H1 (cell line): ENCODE results near the gene MYO16. TPM values are rescaled to one million over a fixed set of nuclear protein-coding genes. Genes with fewer than 3 reads are reported as not detected.

Experiments used
- ASH2L ChIP-seq: fragments of 200-600, 300-600 bp; sonication (generic); IDR thresholded peaks from one replicate; pipeline ENCODE4 v1.7.1; 2017; ENCODE audit warnings: low read length
- ATF3 ChIP-seq: IDR thresholded peaks from 2 replicates; pipeline ENCODE4 v1.6.1; 2011; ENCODE audit warnings: low read depth, mild to moderate bottlenecking, low read length; ENCODE audit not compliant: insufficient read depth
- EP300 ChIP-seq, 2 experiments: IDR thresholded peaks; 1 replicate in 1 of 2; 2 replicates in 1 of 2; pipeline ENCODE4 v1.6.1; 2011 to 2012; ENCODE audit warnings: low read depth in 2 of 2, low read length in 2 of 2, mild to moderate bottlenecking in 2 of 2, borderline replicate concordance in 1 of 2, inconsistent platforms in 1 of 2, moderate library complexity in 1 of 2
- FOSL1 ChIP-seq: IDR thresholded peaks from 2 replicates; pipeline ENCODE4 v1.6.1; 2011; ENCODE audit warnings: mild to moderate bottlenecking, low read depth, low read length, moderate library complexity; ENCODE audit not compliant: insufficient read depth
- RXRA ChIP-seq: IDR thresholded peaks from 2 replicates; pipeline ENCODE4 v1.6.1; 2011; ENCODE audit warnings: low read depth, mild to moderate bottlenecking, low read length, moderate library complexity; ENCODE audit not compliant: insufficient read depth
- SIRT6 ChIP-seq: IDR thresholded peaks from one replicate; pipeline ENCODE4 v1.7.1; 2012; ENCODE audit warnings: low read length, inconsistent platforms
- TAF7 ChIP-seq: optimal IDR thresholded peaks from 2 replicates; pipeline ENCODE3; 2011; ENCODE audit warnings: low read depth, mild to moderate bottlenecking, inconsistent platforms, low read length, moderate library complexity, borderline replicate concordance
- USF2 ChIP-seq: IDR thresholded peaks from 2 replicates; pipeline ENCODE4 v1.6.1; 2011; ENCODE audit warnings: low read length, improper control_type of control experiment
- polyA plus RNA-seq, 7 experiments: library from polyadenylated mRNA; depleted of rRNA in 3 of 7; stranded (reverse) in 5 of 7; unstranded in 2 of 7; fragments of >200 nt in 5 of 7; fragments of 200-250 nt in 2 of 7; gene quantifications; 1 replicate in 5 of 7; 2 replicates in 1 of 7; 4 replicates in 1 of 7; pipeline versions ENCODE4 v1.2.1 to v1.2.3, GENCODE V29; 2011 to 2013; ENCODE audit warnings: missing spikeins in 2 of 7, mixed read lengths in 2 of 7
- total RNA-seq: library from RNA; stranded (reverse); fragmentation: NEBNext Ultra II Directional; extraction: Animal tissue kit (Norgen Biotek cat#: 25700); gene quantifications from 2 replicates; pipeline ENCODE4 v1.2.1, GENCODE V29; 2021

MYO16 gene
- total and polyA plus RNA-seq, 2 of the 8 experiments (the other 6 are each of a cell fraction or from before 2014, with no cell fraction given) = 0.02 to 0.22 TPM

GRCh38 chr13:109253316-109253715, 623.9 kb downstream of the MYO16 start (continued):
- TF ChIP-seq SIRT6 = no peak
- TF ChIP-seq USF2 = no peak
- TF ChIP-seq RXRA = no peak
- no peak for TF ChIP-seq FOSL1
- TF ChIP-seq ASH2L = no peak
- no peak for TF ChIP-seq TAF7
- TF ChIP-seq ATF3 = no peak
- no peak for TF ChIP-seq EP300 (IDR thresholded peaks at IDR 0.05; ENCODE audit: borderline replicate concordance in 1 of 2, low read depth in 2 of 2, low read length in 2 of 2)
